Large intestine (tissue), 1 donor: Measurements from ENCODE around the gene FAM83C. TPM values are rescaled to one million over a fixed set of nuclear protein-coding genes. Genes with fewer than 3 reads are reported as not detected.

Source experiments
- polyA plus RNA-seq: library from polyadenylated mRNA; unstranded; fragments of 120-200 nt; gene quantifications from one replicate; pipeline ENCODE4 v1.2.1, GENCODE V29; 2013

FAM83C gene
- polyA plus RNA-seq, 1 donor: 0.01 TPM

Other genes starting within 250 kb of the FAM83C start
- gene TRPC4AP, start 199.6 kb downstream of the FAM83C start, polyA plus RNA-seq: 51.6 TPM
- gene EDEM2, start 145.1 kb downstream of the FAM83C start, polyA plus RNA-seq: 18.6 TPM
- 31.5 TPM for gene PROCR, start 120.4 kb downstream of the FAM83C start, polyA plus RNA-seq
- 3.9 TPM for gene MMP24, start 65.7 kb downstream of the FAM83C start, polyA plus RNA-seq
- 43.8 TPM for gene MMP24OS, start 14.3 kb downstream of the FAM83C start, polyA plus RNA-seq
- gene EIF6, start 7.7 kb downstream of the FAM83C start, polyA plus RNA-seq: 172 TPM
- 39.5 TPM for gene UQCC1, start 119.5 kb upstream of the FAM83C start, polyA plus RNA-seq
- 0.15 TPM for gene GDF5, start 145.8 kb upstream of the FAM83C start, polyA plus RNA-seq
- gene CEP250, start 163.2 kb upstream of the FAM83C start, polyA plus RNA-seq: 31.0 TPM
- not detected for gene C20orf173, start 237.2 kb upstream of the FAM83C start, polyA plus RNA-seq
- gene ERGIC3, start 249.7 kb upstream of the FAM83C start, polyA plus RNA-seq: 271 TPM